GM12891 (cell line): ENCODE data around the gene CYP17A1.

ENCODE experiments used
- DNase-seq: peaks from one replicate; pipeline ENCODE4 v3.0.0; 2011; ENCODE audit warnings: low spot score; ENCODE audit not compliant: insufficient read length
- FAIRE-seq: peaks from 2 replicates; lab custom pipeline; 2011; peaks lifted over from hg19 to GRCh38; lab: Jason Lieb, UNC
- PAX5 ChIP-seq: IDR thresholded peaks from 2 replicates; pipeline ENCODE4 v1.6.1; 2011; ENCODE audit warnings: low read length, moderate library complexity, mild to moderate bottlenecking; ENCODE audit not compliant: insufficient read depth, severe bottlenecking
- POLR2A ChIP-seq: IDR thresholded peaks from 2 replicates; pipeline ENCODE4 v1.6.1; 2011; ENCODE audit warnings: low read depth, low read length, control low read depth
- POLR2AphosphoS5 ChIP-seq: IDR thresholded peaks from 2 replicates; pipeline ENCODE4 v1.6.1; 2011; ENCODE audit warnings: low read depth, low read length, control low read depth
- POU2F2 ChIP-seq: IDR thresholded peaks from 2 replicates; pipeline ENCODE4 v1.6.1; 2011; ENCODE audit warnings: low read depth, mild to moderate bottlenecking, control low read depth, low read length, moderate library complexity
- SPI1 ChIP-seq: IDR thresholded peaks from 2 replicates; pipeline ENCODE4 v1.6.1; 2011; ENCODE audit warnings: low read depth, low read length, control low read depth
- TAF1 ChIP-seq: IDR thresholded peaks from 2 replicates; pipeline ENCODE4 v1.6.1; 2011; ENCODE audit warnings: low read depth, low read length, control low read depth

Gene CYP17A1

GRCh38 chr10:102804382-102805055 lies 32.7 kb downstream of the CYP17A1 start:
- TF ChIP-seq POLR2A, result no peak
- TF ChIP-seq TAF1, result no peak
- TF ChIP-seq PAX5, result no peak
- no peak for TF ChIP-seq POLR2AphosphoS5
- TF ChIP-seq SPI1, result no peak
- no peak for TF ChIP-seq POU2F2
- no peak for DNase-seq
- FAIRE-seq, result peak; percentile 45

GRCh38 chr10:102802920-102803534 lies 34.2 kb downstream of the CYP17A1 start:
- FAIRE-seq, result peak; percentile 35
- TF ChIP-seq SPI1 (no peak), TAF1 (no peak), POLR2AphosphoS5 (no peak)
- no peak for DNase-seq

GRCh38 chr10:102801978-102802377 lies 35.2 kb downstream of the CYP17A1 start:
- DNase-seq (no peak), FAIRE-seq (no peak)
- no peak for TF ChIP-seq PAX5
- no peak for TF ChIP-seq POLR2A
- TF ChIP-seq POU2F2, result no peak
- TF ChIP-seq SPI1, result no peak
- TF ChIP-seq POLR2AphosphoS5, result no peak
- TF ChIP-seq TAF1, result no peak

DNA sequence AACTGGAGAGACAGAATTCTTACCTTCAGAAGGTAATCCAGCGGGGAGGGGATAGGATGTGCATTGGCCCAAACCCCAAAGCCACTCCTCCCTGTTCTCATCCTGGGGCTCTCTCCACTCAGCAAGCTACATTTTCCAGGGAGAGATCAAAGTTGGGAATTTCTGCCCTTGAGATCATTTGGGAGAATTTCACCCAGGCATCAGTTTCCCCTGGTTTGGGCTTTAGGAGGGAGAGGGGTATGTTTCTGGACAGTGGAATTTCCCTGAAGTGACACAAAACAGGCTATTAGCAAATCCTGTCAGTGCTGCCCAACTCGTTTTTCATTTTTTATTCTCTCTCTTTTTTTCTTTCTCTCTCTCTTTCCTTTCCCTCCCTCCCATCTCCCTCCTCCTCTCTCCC lies 35.7 kb downstream of the CYP17A1 start:
- no peak for TF ChIP-seq POU2F2
- TF ChIP-seq SPI1, result no peak
- no peak for TF ChIP-seq POLR2AphosphoS5
- no peak for TF ChIP-seq PAX5
- TF ChIP-seq TAF1, result no peak
- TF ChIP-seq POLR2A, result no peak
- FAIRE-seq (no peak), DNase-seq (no peak)

DNA sequence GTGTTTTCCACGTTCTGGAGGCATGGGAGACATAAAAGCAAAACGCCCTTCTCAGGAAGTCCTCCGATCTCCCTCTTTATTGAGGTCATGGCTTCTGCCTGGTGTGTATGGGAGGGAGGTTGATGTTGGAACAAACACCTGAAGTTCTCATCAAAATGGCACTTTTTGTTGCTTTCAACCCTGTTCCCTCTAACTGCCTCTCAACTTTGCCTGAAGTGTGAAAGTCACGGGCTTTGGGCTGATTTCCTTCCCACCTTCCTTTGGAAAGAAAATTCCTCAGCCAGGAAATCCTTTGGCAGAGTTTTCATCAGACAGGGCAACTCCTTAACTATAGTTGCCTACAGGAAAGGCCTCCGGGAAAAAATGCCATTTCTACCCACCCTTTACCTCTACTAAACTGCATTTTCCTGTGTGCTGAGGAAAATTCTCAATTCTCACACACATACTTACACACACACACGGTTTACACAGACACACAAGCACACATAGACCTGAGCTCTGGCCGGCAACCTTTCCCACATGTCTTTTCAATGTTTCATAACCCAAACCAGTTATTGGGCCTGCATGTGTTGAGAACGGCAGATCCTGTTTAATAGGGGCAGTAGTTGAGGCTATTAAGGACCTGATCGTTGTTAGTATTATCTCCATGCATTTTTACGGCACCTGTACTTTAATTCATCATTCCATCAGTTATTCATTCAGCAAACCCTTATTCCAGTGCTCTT lies 36.4 kb downstream of the CYP17A1 start:
- TF ChIP-seq POLR2AphosphoS5 (no peak), SPI1 (no peak), PAX5 (no peak), TAF1 (no peak), POU2F2 (no peak), POLR2A (no peak)
- no peak for FAIRE-seq
- DNase-seq, result no peak

GRCh38 chr10:102799691-102800471 lies 37.3 kb downstream of the CYP17A1 start:
- no peak for FAIRE-seq

DNA sequence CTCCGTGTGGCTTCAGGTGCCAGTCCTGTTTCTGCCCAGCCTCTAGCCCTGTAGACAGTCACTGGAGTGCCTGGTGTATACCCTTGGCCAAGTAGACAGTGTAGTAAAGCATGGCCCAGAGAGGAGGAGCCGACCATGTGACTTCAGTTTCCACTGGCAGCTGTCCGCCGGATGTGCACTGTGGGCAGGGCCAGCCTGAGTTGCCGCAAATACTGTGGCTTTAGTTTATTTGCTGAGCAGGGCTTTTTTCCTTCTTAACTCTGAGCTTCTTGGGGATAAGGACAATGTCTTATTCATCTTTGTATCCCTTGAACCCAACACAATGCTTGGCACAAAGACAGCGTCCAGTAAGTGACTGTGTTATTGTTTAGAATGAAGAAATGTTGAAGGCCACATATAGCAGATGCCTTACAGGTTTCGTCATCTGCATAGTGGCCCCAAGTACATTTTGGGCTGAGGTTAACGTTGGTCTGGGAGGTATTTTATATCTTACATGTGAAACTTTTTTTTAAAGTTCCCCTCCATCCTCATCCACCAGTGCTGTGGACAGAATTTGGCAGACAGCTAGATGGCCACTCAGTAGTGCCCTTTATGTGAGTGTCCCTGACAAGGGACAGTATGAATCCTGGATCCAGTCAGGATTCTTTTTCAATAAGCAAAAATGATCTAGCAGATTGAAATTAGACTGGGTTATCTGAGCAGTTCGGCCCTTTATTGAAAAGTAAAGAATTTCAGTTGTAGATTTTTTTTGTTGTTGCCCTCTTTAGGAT lies 40.6 kb downstream of the CYP17A1 start:
- DNase-seq (peak; percentile 52), FAIRE-seq (peak; percentile 87)
- TF ChIP-seq POLR2A, result 0 out of 2 replicates have a peak, but pooled peaks have one; percentile 53
- TF ChIP-seq POU2F2, result no peak
- TF ChIP-seq TAF1, result peak; percentile 53; the same call in 1 of the 2 replicates
- peak; percentile 77 for TF ChIP-seq POLR2AphosphoS5

More at GRCh38 chr10:102799691-102800471, 37.3 kb downstream of the CYP17A1 start:
- TF ChIP-seq POU2F2, result no peak
- TF ChIP-seq POLR2A, result no peak
- no peak for DNase-seq

DNA sequence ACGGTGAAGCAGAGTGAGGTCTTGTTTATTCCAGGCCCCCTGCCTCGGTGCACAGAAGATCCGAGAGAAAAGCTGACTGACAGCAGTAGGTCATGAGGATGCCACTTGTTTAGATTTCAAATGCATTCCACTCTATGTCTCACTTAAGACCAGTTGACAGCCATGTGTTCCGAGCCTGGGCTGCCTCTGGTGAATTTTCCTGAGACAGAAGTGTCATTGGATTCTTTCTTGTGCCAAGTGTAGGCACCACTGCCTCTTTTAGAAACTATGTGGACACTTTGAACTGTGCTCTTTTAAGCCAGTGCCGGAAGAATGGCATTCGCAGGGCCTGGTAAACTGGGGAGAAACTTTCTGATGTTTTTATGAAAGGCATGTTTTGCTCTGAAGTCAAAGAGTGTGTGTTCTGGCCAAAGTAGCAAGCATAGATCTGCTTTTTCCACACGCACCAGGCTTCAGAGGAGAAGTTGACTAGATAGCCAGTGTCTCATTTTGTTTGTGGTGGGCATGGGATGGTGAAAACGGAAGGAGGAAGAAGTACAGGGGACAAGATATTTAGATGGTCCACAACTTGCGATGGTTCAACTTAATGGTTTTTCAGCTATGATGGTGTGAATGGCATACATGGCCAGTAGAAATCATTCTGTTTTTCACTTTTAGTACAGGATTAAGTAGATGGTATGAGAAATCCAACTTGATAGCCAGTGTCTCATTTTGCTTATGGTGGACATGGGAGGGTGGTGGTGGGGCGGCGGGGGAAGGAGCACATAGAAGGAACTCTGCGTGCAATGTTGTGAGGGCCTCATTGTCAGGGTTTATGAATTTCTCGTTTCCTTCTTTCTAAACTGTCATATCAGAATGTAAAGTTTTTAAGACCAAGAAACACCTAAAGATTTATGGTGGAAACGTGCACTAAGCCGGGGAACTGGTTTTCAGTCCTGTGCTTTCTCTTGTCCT lies 41.5 kb downstream of the CYP17A1 start:
- FAIRE-seq (peak; percentile 31), DNase-seq (no peak)
- TF ChIP-seq TAF1 (no peak), SPI1 (peak; percentile 47; the same call in 1 of the 2 replicates)
